ENCODE data around the gene GATA1. TPM values are rescaled to one million over a fixed set of nuclear protein-coding genes. Genes with fewer than 3 reads are reported as not detected.

Gene GATA1
- total RNA-seq, result not detected in 2 replicates

- DNase-seq (ENCODE audit: low spot score), result no peak
- intact Hi-C loops (cut with micrococcal nuclease), result no loop called here
- Mint-ChIP-seq H3K36me3 (ENCODE audit: low read depth) (no peaks in the 10 kb centered on the region), H3K27me3 (ENCODE audit: insufficient read depth) (peaks cover 10% of the 10 kb centered on the region), H3K27ac (no peak within 1 kb of the TSS), H3K4me3 (no peak within 1 kb of the TSS), H3K9me3 (no peaks in the 10 kb centered on the region), H3K4me1 (ENCODE audit: low read depth) (no peaks in the 10 kb centered on the region)
Observed at GRCh38 chrX:48786341-48786800, at the start of gene GATA1. TSS of gene GATA1 (plus strand) at chrX:48786590. CDS start at chrX:48791110, 4,520 bp downstream.

- intact Hi-C loops (cut with micrococcal nuclease), result loop anchor here (1.0 to 5.0 kb wide), 11 partner anchors 9 to 532 kb away; partner anchors contain the start of genes GRIPAP1, HDAC6, PIM2 and PPP1R3F
- Mint-ChIP-seq H3K27ac (peak overlapping the region; percentile 98), H3K36me3 (ENCODE audit: low read depth) (peaks cover 2% of the 10 kb centered on the region), H3K9me3 (no peaks in the 10 kb centered on the region), H3K27me3 (ENCODE audit: insufficient read depth) (no peaks in the 10 kb centered on the region), H3K4me3 (peak overlapping the region; percentile 98), H3K4me1 (ENCODE audit: low read depth) (peaks cover 23% of the 10 kb centered on the region)
- no peak for DNase-seq (ENCODE audit: low spot score)
Observed at GRCh38 chrX:48736878-48737212, 49.5 kb upstream of the GATA1 start.

- DNase-seq (ENCODE audit: low spot score), result peak; percentile 85
- intact Hi-C loops (cut with micrococcal nuclease), result loop anchor here (1.0 to 5.0 kb wide), 9 partner anchors 14 to 532 kb away; partner anchors contain the start of genes GRIPAP1, HDAC6, PIM2 and PPP1R3F
- Mint-ChIP-seq H3K27me3 (ENCODE audit: insufficient read depth) (no peaks in the 10 kb centered on the region), H3K36me3 (ENCODE audit: low read depth) (peaks cover 2% of the 10 kb centered on the region), H3K27ac (peak overlapping the region; percentile 98), H3K9me3 (no peaks in the 10 kb centered on the region), H3K4me3 (peak overlapping the region; percentile 98), H3K4me1 (ENCODE audit: low read depth) (peaks cover 23% of the 10 kb centered on the region)
Observed at GRCh38 chrX:48737213-48737938, 49.0 kb upstream of the GATA1 start.

GRCh38 chrX:48737940-48738339, 48.5 kb upstream of the GATA1 start:
- Mint-ChIP-seq H3K9me3 (no peaks in the 10 kb centered on the region), H3K4me1 (ENCODE audit: low read depth) (peaks cover 23% of the 10 kb centered on the region), H3K27me3 (ENCODE audit: insufficient read depth) (no peaks in the 10 kb centered on the region), H3K27ac (peak overlapping the region; percentile 98), H3K36me3 (ENCODE audit: low read depth) (peaks cover 2% of the 10 kb centered on the region), H3K4me3 (peak overlapping the region; percentile 98)
- DNase-seq (ENCODE audit: low spot score), result no peak
- intact Hi-C loops (cut with micrococcal nuclease), result loop anchor here (1.0 to 5.0 kb wide), 9 partner anchors 13 to 531 kb away; partner anchors contain the start of genes GRIPAP1, HDAC6, PIM2 and PPP1R3F

GRCh38 chrX:48741834-48742233, 44.6 kb upstream of the GATA1 start:
- Mint-ChIP-seq H3K27ac (no peak overlapping the region), H3K36me3 (ENCODE audit: low read depth) (peaks cover 2% of the 10 kb centered on the region), H3K4me3 (no peak overlapping the region), H3K27me3 (ENCODE audit: insufficient read depth) (no peaks in the 10 kb centered on the region), H3K4me1 (ENCODE audit: low read depth) (peaks cover 15% of the 10 kb centered on the region), H3K9me3 (no peaks in the 10 kb centered on the region)
- intact Hi-C loops (cut with micrococcal nuclease), result no loop called here
- DNase-seq (ENCODE audit: low spot score), result no peak

- Mint-ChIP-seq H3K27me3 (ENCODE audit: insufficient read depth) (no peaks in the 10 kb centered on the region), H3K36me3 (ENCODE audit: low read depth) (no peaks in the 10 kb centered on the region), H3K4me3 (no peak overlapping the region), H3K27ac (no peak overlapping the region), H3K4me1 (ENCODE audit: low read depth) (no peaks in the 10 kb centered on the region), H3K9me3 (no peaks in the 10 kb centered on the region)
- DNase-seq (ENCODE audit: low spot score), result no peak
- intact Hi-C loops (cut with micrococcal nuclease), result no loop called here
Observed at GRCh38 chrX:48745222-48745621, 41.2 kb upstream of the GATA1 start.

GRCh38 chrX:48747415-48748016, 38.9 kb upstream of the GATA1 start:
- H3K4me3 Mint-ChIP-seq, result no peak overlapping the region

GRCh38 chrX:48749182-48749581, 37.2 kb upstream of the GATA1 start:
- Mint-ChIP-seq H3K4me3 (no peak overlapping the region), H3K4me1 (ENCODE audit: low read depth) (peaks cover 7% of the 10 kb centered on the region), H3K27me3 (ENCODE audit: insufficient read depth) (no peaks in the 10 kb centered on the region), H3K36me3 (ENCODE audit: low read depth) (no peaks in the 10 kb centered on the region), H3K27ac (no peak overlapping the region), H3K9me3 (no peaks in the 10 kb centered on the region)
- no peak for DNase-seq (ENCODE audit: low spot score)
- intact Hi-C loops (cut with micrococcal nuclease), result no loop called here

More at GRCh38 chrX:48747415-48748016, 38.9 kb upstream of the GATA1 start:
- Mint-ChIP-seq H3K27me3 (ENCODE audit: insufficient read depth) (no peaks in the 10 kb centered on the region), H3K36me3 (ENCODE audit: low read depth) (no peaks in the 10 kb centered on the region), H3K4me1 (ENCODE audit: low read depth) (peaks cover 7% of the 10 kb centered on the region), H3K27ac (no peak overlapping the region), H3K9me3 (no peaks in the 10 kb centered on the region)
- no peak for DNase-seq (ENCODE audit: low spot score)
- intact Hi-C loops (cut with micrococcal nuclease), result no loop called here

- intact Hi-C loops (cut with micrococcal nuclease), result loop anchor here (1.0 to 5.0 kb wide), 2 partner anchors 14 to 39 kb away; no protein-coding TSS in a partner anchor
- DNase-seq (ENCODE audit: low spot score), result peak; percentile 0
- no peaks in the 10 kb centered on the region for H3K9me3 Mint-ChIP-seq
- peaks cover 7% of the 10 kb centered on the region for H3K4me1 Mint-ChIP-seq (ENCODE audit: low read depth)
- H3K27ac Mint-ChIP-seq, result peak overlapping the region; percentile 46
- no peaks in the 10 kb centered on the region for H3K36me3 Mint-ChIP-seq (ENCODE audit: low read depth)
- H3K27me3 Mint-ChIP-seq (ENCODE audit: insufficient read depth), result no peaks in the 10 kb centered on the region
- no peak overlapping the region for H3K4me3 Mint-ChIP-seq
Observed at GRCh38 chrX:48751343-48751742, 35.0 kb upstream of the GATA1 start.

GRCh38 chrX:48752498-48752897, 33.9 kb upstream of the GATA1 start:
- Mint-ChIP-seq H3K27me3 (ENCODE audit: insufficient read depth) (no peaks in the 10 kb centered on the region), H3K36me3 (ENCODE audit: low read depth) (no peaks in the 10 kb centered on the region), H3K4me1 (ENCODE audit: low read depth) (peaks cover 7% of the 10 kb centered on the region), H3K4me3 (no peak overlapping the region), H3K27ac (no peak overlapping the region), H3K9me3 (no peaks in the 10 kb centered on the region)
- intact Hi-C loops (cut with micrococcal nuclease), result loop anchor here (5.0 kb wide), 1 partner anchor 40 kb away; no protein-coding TSS in a partner anchor
- DNase-seq (ENCODE audit: low spot score), result no peak

- H3K9me3 Mint-ChIP-seq, result no peaks in the 10 kb centered on the region
- H3K27me3 Mint-ChIP-seq (ENCODE audit: insufficient read depth), result no peaks in the 10 kb centered on the region
- DNase-seq (ENCODE audit: low spot score), result no peak
- H3K4me1 Mint-ChIP-seq (ENCODE audit: low read depth), result peaks cover 7% of the 10 kb centered on the region
- intact Hi-C loops (cut with micrococcal nuclease), result loop anchor here (5.0 kb wide), 1 partner anchor 41 kb away; no protein-coding TSS in a partner anchor
- H3K36me3 Mint-ChIP-seq (ENCODE audit: low read depth), result no peaks in the 10 kb centered on the region
- no peak overlapping the region for H3K4me3 Mint-ChIP-seq
- H3K27ac Mint-ChIP-seq, result no peak overlapping the region
Observed at GRCh38 chrX:48753708-48754228, 32.6 kb upstream of the GATA1 start.

- peaks cover 7% of the 10 kb centered on the region for H3K4me1 Mint-ChIP-seq (ENCODE audit: low read depth)
- DNase-seq (ENCODE audit: low spot score), result no peak
- intact Hi-C loops (cut with micrococcal nuclease), result loop anchor here (5.0 kb wide), 1 partner anchor 42 kb away; no protein-coding TSS in a partner anchor
- H3K36me3 Mint-ChIP-seq (ENCODE audit: low read depth), result no peaks in the 10 kb centered on the region
- H3K9me3 Mint-ChIP-seq, result no peaks in the 10 kb centered on the region
- no peaks in the 10 kb centered on the region for H3K27me3 Mint-ChIP-seq (ENCODE audit: insufficient read depth)
- H3K27ac Mint-ChIP-seq, result no peak overlapping the region
- no peak overlapping the region for H3K4me3 Mint-ChIP-seq
Observed at GRCh38 chrX:48754238-48754637, 32.2 kb upstream of the GATA1 start.
